ENCODE data around the gene ADGRA1. TPM values are rescaled to one million over a fixed set of nuclear protein-coding genes. Genes with fewer than 3 reads are reported as not detected.

ADGRA1 gene
- total and polyA plus RNA-seq, 10 of the 15 experiments (the other 5 are each of a cell fraction or from before 2014, with no cell fraction given), result not detected

- ChIA-PET CTCF (no interaction called here), POLR2A (no interaction called here), RAD21 (ENCODE audit: unreplicated experiment) (no interaction called here), SMC1A (ENCODE audit: uncharacterized antibody, unreplicated experiment) (no interaction called here)
- Histone ChIP-seq H3K4me2 (ENCODE audit: control insufficient read depth, insufficient read depth) (no peak overlapping the region), H3K36me3 (ENCODE audit: control insufficient read depth in 2 of 2, insufficient read depth in 2 of 2, low read length in 1 of 2) (no peaks in the 10 kb centered on the region), H3K4me3 (no peak overlapping the region), H3K27me3 (replicated peaks in 1 of 2; ENCODE audit: control insufficient read depth in 2 of 2, insufficient read depth in 2 of 2, low read length in 1 of 2) (no peaks in the 10 kb centered on the region), H3K27ac (ENCODE audit: control insufficient read depth, insufficient read depth) (no peak overlapping the region), H3K79me2 (ENCODE audit: control insufficient read depth, insufficient read depth, low read length) (no peaks in the 10 kb centered on the region), H4K20me1 (ENCODE audit: control insufficient read depth, insufficient read depth) (no peaks in the 10 kb centered on the region), H2AFZ (ENCODE audit: control insufficient read depth, low read depth, low read length) (no peak overlapping the region), H3K9me3 (replicated peaks; ENCODE audit: control insufficient read depth, insufficient read depth, low read length) (no peaks in the 10 kb centered on the region), H3K9ac (ENCODE audit: control insufficient read depth, insufficient read depth, low read length) (no peak overlapping the region), H3K4me1 (ENCODE audit: control insufficient read depth, insufficient read depth, low read length) (no peaks in the 10 kb centered on the region)
- FAIRE-seq (no peak), ATAC-seq (no peak), DNase-seq (ENCODE audit: low read depth, low spot score) (no peak)
- TF ChIP-seq SMAD5 (IDR thresholded peaks at IDR 0.05; ENCODE audit: low read depth) (no peak), HDAC2 (IDR thresholded peaks at IDR 0.05) (no peak), POU2F2 (IDR thresholded peaks at IDR 0.05; ENCODE audit: borderline replicate concordance, low read depth, low read length) (no peak), TBL1XR1 (IDR thresholded peaks at IDR 0.05; ENCODE audit: low read depth, low read length) (no peak), GATAD2B (conservative IDR thresholded peaks at IDR 0.05; ENCODE audit: low read depth) (no peak), RBBP5 (conservative IDR thresholded peaks at IDR 0.05) (no peak), IRF4 (IDR thresholded peaks at IDR 0.05; ENCODE audit: low read depth, low read length) (no peak), ZBTB4 (CRISPR knock-in tag; IDR thresholded peaks at IDR 0.05) (no peak), ZNF592 (IDR thresholded peaks at IDR 0.05) (no peak), RCOR1 (conservative IDR thresholded peaks at IDR 0.05; ENCODE audit: low read depth, low read length) (no peak), MTA3 (IDR thresholded peaks at IDR 0.05; ENCODE audit: borderline replicate concordance, low read length) (no peak)
- intact Hi-C loops (cut with micrococcal nuclease; ENCODE audit: unreplicated experiment) (no loop called here), in situ Hi-C loops (cut with MboI) (no loop called here)
- 41% methylated on average over 26 of the region's 30 CpGs for WGBS (ENCODE audit: insufficient coverage, insufficient replicate concordance, low lambda C conversion rate, missing lambda C conversion rate)
- no TSS peak for BruUV-seq (replicated peaks)
Observed at GRCh38 chr10:133039107-133039802, 48.5 kb upstream of the ADGRA1 start.
